ENCODE data around the gene FOXO1. TPM values are rescaled to one million over a fixed set of nuclear protein-coding genes. Genes with fewer than 3 reads are reported as not detected.

Gene FOXO1
- total RNA-seq, 1 experiment from 2014 or later, result 12.2 TPM

DNA sequence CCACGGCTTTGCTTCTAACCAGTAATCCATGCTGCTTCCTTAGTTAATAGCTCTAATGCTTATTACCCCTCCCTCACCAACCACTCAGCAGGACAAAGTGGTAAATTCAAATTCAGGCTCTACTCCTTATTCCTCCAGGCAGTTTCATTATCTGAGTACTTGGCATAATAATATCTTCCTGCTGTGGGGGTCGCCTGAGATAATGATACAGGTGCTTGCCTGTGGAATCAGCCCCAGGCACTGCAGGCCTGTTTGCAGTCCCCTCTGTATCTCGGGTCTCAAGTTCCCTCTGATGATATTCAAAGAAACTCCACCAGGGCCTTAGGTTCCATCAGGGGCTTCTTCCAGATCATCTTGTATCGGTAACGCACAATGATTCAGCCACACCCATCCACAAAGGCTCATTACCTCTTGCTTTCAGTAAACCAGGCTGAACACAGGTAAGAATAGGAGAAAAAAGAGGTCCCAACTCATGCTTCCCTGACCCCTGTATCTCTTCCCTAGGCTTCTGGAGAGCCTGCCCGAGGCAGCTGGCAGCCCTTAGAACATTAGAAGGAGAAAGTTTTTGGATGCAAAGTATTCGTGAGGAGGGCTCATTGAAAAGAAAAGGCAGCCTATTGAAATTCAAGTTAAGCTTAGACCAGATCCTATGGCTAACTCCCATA, 14.3 kb upstream of the FOXO1 start:
- ATAC-seq (no peak), DNase-seq (ENCODE audit: low read depth, low spot score) (no peak)
- no peaks in the 10 kb centered on the region for H4K20me1 ChIP-seq (ENCODE audit: insufficient read depth)
- H3K9ac ChIP-seq (ENCODE audit: low read length), result no peak overlapping the region
- ChIA-PET CTCF (no interaction called here), RAD21 (ENCODE audit: low non-redundant PET in 1 of 2, low total read pairs in 2 of 2, uncharacterized antibody in 2 of 2, unreplicated experiment in 2 of 2) (interaction anchor here in 1 of 2 experiments (0.8 kb wide), 1 partner anchor 912 kb away, joined by 3 read pairs; no protein-coding TSS in a partner anchor), POLR2A (no interaction called here)
- H3K27ac ChIP-seq (ENCODE audit: low read depth, low read length), result no peak overlapping the region
- H3K4me3 ChIP-seq (replicated peaks in 1 of 2; ENCODE audit: low read depth in 1 of 2, low read length in 2 of 2), result no peak overlapping the region
- H3K4me1 ChIP-seq (ENCODE audit: control insufficient read depth in 1 of 2, insufficient read depth in 2 of 2, low read length in 2 of 2), result no peaks in the 10 kb centered on the region
- TF ChIP-seq, protein P1, sequence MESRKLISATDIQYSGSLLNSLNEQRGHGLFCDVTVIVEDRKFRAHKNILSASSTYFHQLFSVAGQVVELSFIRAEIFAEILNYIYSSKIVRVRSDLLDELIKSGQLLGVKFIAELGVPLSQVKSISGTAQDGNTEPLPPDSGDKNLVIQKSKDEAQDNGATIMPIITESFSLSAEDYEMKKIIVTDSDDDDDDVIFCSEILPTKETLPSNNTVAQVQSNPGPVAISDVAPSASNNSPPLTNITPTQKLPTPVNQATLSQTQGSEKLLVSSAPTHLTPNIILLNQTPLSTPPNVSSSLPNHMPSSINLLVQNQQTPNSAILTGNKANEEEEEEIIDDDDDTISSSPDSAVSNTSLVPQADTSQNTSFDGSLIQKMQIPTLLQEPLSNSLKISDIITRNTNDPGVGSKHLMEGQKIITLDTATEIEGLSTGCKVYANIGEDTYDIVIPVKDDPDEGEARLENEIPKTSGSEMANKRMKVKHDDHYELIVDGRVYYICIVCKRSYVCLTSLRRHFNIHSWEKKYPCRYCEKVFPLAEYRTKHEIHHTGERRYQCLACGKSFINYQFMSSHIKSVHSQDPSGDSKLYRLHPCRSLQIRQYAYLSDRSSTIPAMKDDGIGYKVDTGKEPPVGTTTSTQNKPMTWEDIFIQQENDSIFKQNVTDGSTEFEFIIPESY (IDR thresholded peaks at IDR 0.05; ENCODE audit: extremely low read depth, insufficient replicate concordance, low read length), result no peak
- no peak for TF ChIP-seq ZNF274 (IDR thresholded peaks at IDR 0.05; ENCODE audit: low read depth, low read length)
- TF ChIP-seq ZFX (IDR thresholded peaks at IDR 0.05), result no peak
- no peak for TF ChIP-seq EZH2phosphoT487 (IDR thresholded peaks at IDR 0.05; ENCODE audit: borderline replicate concordance)
- no peak for TF ChIP-seq POLR2AphosphoS5 (IDR thresholded peaks at IDR 0.05; ENCODE audit: low read depth, low read length)
- no peak for TF ChIP-seq EZH2 (IDR thresholded peaks at IDR 0.05)
- no peak for TF ChIP-seq YY1 (IDR thresholded peaks at IDR 0.05; ENCODE audit: extremely low read depth, insufficient replicate concordance, low read depth, low read length)
- no peak for TF ChIP-seq CBX3 (IDR thresholded peaks at IDR 0.05; ENCODE audit: low read depth)
- H3K9me2 ChIP-seq (ENCODE audit: insufficient read depth), result no peaks in the 10 kb centered on the region
- no peak overlapping the region for H3K4me2 ChIP-seq (ENCODE audit: low read length)
- no TSS peak for BruUV-seq (replicated peaks)
- no peaks in the 10 kb centered on the region for H3K9me3 ChIP-seq (ENCODE audit: control insufficient read depth in 1 of 2, insufficient read depth in 1 of 2, low read depth in 1 of 2, low read length in 2 of 2)
- intact Hi-C loops (cut with micrococcal nuclease), result loop anchor here (5.0 to 10.0 kb wide), 3 partner anchors 898 to 1626 kb away; no protein-coding TSS in a partner anchor
- H3K79me2 ChIP-seq (ENCODE audit: insufficient read depth, low read length), result no peaks in the 10 kb centered on the region
- H3K36me3 ChIP-seq (ENCODE audit: control insufficient read depth in 1 of 2, insufficient read depth in 2 of 2, low read length in 2 of 2), result no peaks in the 10 kb centered on the region
- H3K27me3 ChIP-seq (ENCODE audit: insufficient read depth, low read length), result no peaks in the 10 kb centered on the region
- no peak overlapping the region for H2AFZ ChIP-seq (ENCODE audit: low read depth, low read length, poor library complexity, severe bottlenecking)

Measured in HCT116 (cell line).